GM18861 (cell line): ENCODE results near the gene SERGEF.

ENCODE experiments used
- ATAC-seq: cut with Tn5 transposase; IDR thresholded peaks from one replicate; pipeline ENCODE4 v1.9.1; 2021; ENCODE audit not compliant: unreplicated experiment

SERGEF gene

GRCh38 chr11:17740649-17741235 is 272.1 kb downstream of the SERGEF start:
- ATAC-seq = no peak

- no peak for ATAC-seq
Observed at GRCh38 chr11:17739945-17740338, 272.9 kb downstream of the SERGEF start.

GRCh38 chr11:17738151-17738973 is 274.5 kb downstream of the SERGEF start:
- ATAC-seq = no peak
